GM18867 (cell line): ENCODE data around the gene ELOVL2.
"Not testable (repeated sequence)": the region's sequence is repeated elsewhere in the genome, so short reads cannot be mapped to it uniquely, and the experiment has no call there.

ENCODE experiments used
- ATAC-seq: cut with Tn5 transposase; IDR thresholded peaks from one replicate; pipeline ENCODE4 v1.9.1; 2021; ENCODE audit warnings: mild to moderate bottlenecking, moderate library complexity; ENCODE audit not compliant: unreplicated experiment

Gene ELOVL2

DNA sequence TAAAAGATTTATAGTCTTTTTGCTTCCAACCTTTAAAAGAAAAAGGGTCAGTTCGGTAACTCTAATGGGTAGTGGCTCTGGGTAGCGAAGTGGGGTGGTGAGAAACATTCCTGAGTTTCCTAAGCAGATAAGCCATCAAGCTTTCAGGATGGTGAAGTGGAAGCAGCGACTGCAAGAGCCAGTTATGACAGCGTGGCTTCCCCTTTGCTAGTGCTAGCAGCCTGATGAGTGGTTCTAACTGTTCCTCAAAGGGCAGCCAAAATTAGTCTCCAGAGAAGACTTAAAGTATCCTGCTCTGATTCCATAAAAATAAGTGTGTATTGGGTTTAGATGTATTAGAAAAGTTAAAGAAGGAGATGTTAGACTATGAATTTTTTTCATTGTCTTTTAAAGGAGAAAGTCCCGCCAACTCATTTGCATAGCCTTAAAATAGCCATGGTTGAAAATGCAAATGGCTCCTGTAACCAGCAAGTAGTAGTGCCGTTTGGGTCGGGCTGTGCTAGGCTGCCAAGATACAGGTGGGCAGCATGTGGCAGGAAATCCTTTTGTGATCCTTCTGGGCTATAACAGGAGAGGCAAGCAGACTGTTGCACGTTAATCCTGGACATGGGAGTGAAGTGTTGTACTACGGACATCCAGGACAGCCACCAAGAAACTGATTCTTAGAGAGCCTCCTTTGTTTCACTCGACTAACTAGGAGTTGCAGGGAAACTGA, 18.0 kb downstream of the ELOVL2 start:
- peak; percentile 83 for ATAC-seq

DNA sequence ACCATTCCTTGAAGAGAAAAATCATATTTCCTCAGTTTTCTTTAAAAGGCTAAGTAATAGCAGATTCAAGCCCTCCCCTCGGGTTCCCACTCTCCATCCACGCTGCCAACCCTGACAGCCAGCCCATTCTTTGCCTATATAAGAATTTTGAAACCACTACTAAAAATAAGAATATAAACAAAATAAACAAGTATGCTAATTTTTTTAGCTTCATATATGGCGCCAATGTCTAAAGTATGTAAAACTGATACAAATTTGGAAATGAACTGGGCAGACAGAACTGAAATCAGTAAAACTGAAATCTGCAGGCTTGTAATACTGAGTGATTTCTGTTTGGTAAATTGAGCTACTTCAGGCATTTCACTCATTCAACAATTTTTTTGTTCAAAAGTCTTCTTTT, 19.0 kb downstream of the ELOVL2 start:
- no peak for ATAC-seq

DNA sequence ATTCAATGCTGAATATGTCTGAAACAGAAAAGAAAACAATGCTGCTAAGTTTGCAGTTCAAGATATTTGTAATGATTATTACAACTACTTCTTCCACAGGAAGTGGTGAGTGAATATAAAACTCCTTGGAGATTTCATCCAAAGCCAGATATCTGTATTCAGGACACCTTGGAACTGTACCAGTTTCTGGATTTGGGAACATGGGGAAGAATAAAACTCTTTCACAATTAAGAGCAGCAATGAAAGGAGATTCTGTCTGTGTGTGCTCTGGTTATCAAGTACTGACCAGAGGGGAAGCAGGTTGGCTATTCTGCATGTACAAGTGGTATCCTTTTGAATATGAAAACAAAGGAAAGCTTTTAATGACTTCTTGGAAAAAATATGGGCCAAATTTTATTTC, 21.1 kb downstream of the ELOVL2 start:
- ATAC-seq = no peak

DNA sequence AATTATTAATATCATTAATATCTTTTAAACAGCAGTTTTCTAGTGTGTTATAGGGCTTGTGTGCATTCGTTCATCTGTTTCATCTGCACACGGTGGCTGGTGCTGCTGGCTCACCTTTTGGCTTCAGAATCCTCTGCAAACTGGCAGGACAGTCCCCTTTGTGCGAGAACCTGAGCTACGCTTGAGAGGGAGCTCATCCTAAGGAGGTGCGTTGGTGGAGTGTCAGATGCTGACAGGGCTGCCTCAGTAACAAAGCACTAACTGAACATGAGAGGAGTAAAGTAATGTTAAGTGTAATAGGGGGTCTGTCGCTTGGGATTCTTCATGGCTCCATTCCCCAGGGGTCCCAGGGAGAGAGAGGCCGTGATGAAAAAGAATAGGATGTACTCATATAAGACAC, 22.4 kb downstream of the ELOVL2 start:
- ATAC-seq = no peak

DNA sequence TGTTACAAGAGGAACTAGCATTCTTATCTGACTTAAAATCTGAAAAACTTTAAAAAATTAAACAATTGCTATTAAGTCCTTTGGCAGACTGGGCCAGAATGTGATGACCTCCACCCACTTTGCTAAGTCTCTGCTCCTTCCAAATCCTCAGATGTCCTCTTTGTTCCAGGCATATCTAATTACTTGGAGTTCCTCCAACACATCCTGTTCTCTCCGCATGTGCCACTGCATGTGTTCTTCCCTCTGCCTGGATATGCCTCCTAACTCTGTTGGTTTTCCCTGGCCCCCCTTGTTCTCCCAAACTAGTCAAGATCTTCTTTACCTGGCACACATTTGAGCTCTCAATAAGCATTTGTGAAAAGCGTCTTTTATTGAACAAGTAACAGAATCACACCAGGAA, 23.1 kb downstream of the ELOVL2 start:
- ATAC-seq = no peak

DNA sequence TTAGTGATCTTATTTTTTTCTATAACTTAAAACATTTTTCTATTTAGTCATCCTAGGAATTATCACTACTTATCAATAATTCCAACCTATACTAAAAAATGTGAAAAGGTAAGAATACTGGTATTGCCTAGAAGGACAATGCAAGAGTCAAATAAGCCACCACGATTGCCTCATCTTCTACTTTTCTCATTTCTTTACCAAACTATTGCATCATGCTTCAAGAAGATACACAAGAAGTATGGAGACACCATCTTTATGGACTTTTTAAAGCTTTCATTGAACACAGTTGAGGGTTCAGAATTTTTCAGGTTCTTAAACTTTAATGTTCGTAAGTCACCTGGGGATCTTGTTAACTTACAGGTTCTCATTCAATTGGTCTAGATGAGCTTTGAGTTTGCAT, 25.9 kb downstream of the ELOVL2 start:
- ATAC-seq = no peak

DNA sequence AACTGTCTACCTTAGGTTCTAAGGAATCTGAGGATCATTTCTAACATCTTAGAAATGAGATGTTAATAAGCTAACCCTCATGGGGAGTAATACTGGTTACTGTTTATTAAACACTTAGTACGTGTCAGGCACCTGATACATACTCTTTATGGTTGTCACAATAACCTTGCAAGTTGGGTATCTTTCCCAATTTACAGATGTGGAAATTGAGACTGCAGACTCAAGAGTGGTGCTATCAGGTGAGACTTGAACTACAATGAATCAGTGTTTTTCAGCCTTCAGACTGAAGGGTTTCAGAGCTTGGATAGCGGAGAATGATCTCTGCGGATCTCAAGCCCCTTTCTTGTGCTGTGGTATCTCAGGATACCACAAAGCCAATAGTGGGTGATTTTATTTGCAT, 27.0 kb downstream of the ELOVL2 start:
- no peak for ATAC-seq

DNA sequence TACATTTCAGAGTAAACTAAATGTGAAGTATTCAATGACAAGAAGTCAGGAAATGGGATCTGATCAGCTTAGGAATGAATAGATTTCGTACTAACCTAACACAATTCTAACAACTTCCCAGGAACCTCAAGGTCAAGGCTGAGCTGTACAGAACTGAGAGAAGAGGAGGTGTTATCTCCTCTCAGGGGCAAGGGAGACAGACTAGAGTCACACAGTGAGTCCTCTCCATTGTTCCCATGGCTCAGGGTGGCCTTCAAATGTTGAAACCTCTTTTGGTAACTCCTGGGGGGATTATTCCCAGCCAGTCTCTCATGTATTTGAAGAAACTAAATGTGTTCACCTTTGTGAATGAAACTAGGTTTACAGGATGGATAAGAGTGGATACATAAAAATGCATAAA, 27.7 kb downstream of the ELOVL2 start:
- ATAC-seq = no peak

DNA sequence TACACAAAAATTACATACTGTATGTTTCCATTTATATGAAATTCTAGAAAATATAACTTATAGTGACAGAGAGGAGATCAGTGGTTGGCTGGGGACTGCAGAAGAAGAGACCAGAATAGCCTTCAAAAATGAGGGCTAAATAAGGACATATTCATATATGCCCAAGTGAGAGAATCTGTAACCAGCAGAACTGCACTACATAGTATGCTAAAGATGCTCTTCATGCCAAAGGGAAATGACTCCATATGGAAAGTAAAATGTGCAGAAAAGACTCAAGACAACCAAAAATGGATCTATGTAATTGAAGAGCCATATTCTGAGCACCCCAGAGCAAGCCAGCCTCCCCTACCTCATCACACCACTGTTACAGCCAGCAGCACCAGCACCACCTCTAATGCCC, 29.0 kb downstream of the ELOVL2 start:
- ATAC-seq = no peak

DNA sequence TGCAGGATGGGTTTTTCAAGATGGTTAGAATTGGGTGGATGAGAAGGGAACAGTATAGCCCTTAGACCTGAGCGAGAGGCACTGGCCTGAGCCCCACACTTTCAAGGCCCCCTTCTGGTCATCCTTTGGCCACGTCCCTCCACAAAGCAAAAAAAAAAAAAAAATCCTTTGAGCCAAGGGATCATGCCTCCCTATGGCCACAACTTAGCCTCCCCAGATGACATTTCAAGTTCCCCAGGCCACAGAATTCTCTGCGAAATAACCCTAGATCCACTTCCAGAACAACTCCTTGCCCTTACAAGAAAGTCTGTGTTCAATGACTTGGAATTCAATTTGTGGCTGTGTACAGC, 30.4 kb downstream of the ELOVL2 start:
- no peak for ATAC-seq

DNA sequence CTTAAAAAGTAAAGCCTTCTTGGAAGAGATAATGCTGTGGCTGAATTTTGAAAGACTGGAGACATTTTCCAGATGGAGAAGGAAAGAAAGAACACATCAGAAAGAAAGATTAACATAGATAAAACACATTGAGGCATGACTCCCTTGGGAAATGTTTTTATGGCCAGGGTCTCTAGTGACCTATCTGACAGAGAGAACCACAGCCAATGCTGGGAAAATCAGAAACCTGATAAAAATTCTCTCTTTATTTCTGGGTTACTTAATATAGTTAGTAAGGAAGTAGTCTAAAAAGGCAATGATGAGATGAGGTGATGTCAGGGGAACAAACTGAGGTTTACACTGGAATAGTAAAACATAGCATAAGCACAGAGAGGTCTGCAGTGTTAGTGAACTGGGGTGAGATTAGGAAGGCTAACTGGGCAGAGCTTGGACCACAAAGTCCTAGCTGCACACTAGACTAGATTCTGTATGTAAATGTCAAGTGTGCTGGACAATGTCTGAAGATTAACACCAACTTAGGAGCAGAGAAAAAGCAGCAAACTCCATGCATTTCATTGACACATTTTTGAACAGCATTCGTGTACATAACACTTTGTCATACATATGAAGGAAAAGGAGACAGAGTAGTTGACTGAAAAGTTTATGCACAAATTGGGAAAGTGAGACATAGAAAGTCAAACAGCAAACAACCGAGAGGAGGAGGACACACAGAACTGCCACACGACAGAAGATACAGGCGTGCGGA, 31.0 kb downstream of the ELOVL2 start:
- no peak for ATAC-seq

DNA sequence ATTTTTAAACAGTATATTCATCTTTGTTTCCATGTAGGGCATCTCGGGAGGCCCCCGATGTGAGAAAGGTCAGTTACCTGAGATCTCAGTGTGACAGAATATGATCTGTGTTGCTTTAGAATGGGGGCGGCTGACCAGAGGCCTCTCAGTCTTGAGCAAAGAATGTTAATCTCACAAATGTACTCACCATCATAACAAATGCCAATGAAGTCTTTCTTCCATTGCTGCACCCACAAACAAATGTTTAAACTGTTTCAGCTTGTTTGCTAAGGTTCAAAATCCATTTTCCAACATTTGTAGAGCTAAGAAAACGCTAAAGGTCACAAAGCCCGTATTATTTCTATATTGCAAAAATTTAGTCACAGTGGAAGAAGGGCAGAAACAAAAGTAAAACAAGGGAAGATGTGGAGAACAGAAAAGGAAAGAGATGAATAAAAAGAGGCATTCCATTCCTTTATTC, 31.8 kb downstream of the ELOVL2 start:
- ATAC-seq = no peak

DNA sequence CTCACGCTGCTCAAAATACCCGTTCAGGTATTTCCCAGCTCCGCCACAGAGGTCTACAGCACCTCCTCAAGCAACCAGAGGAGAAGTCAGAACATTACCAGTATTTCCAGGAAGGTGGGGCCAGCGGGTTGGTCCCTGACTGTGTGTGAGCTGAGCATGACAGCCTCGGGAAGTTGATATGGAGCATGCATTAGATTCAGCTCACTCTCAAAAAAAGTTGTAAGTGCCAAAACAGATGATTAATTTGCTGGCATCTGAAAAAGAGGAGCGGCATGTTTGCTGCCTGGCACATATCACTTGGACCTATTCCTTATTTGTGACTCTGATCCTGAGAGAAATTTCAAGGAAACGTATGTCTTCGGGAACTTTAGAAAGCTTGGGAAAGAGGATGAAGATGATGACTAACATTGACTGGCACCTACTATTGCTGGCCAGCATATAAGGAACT, 32.3 kb downstream of the ELOVL2 start:
- ATAC-seq = no peak

DNA sequence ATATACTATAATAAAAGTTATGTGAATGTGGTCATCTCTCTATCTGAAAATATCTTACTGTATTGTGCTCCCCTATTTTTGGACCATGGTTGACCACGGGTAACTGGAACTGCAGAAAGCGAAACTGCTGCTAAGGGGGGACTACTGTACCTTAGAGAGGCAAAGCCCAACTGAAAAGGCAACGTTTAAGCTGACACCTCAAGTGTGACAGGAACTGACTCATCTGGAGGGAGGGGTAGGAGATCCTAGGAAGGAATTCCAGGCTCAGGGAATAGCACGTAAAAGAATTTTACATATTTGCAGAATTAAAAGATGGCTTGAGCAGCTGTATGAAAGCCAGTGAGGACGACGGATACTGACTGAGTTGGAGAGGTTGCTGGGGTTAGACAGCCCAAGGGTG, 34.8 kb downstream of the ELOVL2 start:
- ATAC-seq = peak; percentile 63

DNA sequence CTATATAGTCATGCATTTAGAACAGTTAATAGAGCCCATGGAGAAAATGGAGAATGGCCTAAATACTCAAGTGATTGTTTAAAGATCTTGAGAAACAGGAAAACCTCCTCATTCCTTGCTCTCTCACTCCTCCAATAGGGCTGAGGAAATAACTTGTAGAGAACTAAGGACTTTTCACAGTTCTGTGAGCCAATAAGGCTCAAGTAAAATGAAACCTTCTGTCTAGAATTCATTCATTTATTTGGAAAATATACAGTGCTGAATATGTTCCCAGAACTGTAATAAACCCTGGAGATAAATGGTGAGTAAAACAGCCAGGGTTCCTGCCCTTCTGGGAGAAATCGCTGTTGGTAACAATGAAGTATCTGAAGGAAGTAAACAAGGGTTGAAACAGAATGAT, 35.3 kb downstream of the ELOVL2 start:
- no peak for ATAC-seq

DNA sequence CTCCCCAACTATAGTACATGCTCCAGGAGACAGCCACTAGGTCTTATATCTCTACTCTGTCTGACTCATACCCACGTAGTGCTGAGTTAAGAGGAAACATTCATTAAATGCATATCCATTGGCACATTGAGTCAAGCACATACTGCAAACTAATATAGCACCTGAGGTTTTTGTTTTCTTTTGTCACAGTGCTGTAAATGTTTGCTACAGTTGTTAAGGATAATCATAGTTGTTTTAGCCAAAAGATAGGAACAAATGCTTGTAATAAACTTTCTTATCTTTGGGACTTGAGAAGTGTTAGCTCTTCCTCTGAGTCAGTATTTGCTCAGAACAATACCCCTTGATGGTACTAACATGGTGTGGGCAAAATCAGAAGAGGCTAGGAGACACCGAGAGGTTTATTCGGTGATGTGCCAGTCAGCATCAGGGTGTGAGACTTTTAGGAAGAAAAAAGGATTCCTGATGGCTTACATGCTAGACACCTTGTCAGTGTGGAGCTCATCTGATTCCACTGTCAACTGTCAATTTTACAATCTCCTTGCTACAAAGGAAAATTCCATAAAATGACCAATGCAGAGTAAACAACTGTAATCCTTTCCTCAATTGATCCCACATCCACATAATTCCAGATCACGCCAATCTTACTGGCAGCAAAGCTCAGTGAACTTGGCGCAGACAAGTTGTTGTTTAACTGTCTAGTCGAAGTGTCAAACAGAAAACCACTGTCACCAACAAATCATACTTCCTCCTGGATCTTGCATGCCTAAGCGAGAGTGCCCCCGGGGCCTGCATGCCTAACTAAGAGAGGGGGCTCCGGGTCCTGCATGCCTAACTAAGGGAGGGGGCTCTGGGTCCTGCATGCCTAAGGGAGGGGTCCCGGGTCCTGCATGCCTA, 36.1 kb downstream of the ELOVL2 start:
- ATAC-seq = no peak

DNA sequence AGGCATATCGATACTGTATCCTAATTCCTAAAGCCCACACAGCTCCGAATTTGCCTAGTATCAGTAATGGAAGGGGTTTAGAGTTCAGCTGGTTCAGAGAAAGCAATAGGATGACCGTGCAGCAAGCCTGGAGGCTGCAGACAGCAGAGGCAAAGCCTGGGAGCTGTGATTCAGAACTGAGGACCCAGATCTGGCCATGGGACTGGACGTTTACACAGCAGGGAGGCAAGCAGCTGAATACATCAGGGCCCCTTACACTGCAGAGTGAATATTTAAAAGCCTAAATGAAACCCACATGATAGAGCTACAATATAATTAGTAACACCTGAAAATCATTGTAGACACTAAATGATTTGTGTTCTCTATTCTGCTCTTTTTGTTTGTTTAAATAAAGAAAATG, 38.0 kb downstream of the ELOVL2 start:
- no peak for ATAC-seq

DNA sequence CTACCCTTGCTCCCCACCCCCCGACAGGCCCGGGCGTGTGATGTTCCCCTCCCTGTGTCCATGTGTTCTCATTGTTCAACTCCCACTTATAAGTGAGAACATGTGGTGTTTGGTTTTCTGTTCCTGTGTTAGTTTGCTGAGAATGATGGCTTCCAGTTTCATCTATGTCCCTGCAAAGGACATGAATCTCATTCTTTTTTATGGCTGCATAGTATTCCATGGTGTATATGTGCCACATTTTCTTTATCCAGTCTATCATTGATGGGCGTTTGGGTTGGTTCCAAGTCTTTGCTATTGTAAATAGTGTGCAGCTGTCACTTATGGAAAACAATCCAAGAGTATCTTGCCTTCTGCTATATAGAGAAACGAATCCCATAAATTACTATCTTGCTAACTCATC, 40.8 kb downstream of the ELOVL2 start:
- not testable (repeated sequence) for ATAC-seq

DNA sequence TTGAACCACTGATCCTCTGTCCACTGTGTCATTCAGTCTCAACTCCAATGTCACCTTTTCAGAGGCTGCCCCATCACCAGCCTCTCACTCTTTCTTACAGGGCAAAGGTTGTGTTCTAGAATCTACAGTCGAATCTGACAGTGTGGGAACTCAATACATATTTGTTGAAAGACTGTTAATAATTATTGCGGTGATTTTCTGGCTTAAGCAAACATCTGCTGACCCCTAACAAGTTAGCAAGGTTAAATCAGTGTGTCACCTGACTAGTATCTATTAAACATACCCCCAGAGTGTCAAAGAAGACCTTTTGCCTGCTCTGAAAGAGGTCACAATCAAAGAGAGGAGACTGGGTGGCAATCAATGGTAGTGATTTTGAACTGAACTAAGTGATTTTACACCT, 41.9 kb downstream of the ELOVL2 start:
- ATAC-seq = no peak

DNA sequence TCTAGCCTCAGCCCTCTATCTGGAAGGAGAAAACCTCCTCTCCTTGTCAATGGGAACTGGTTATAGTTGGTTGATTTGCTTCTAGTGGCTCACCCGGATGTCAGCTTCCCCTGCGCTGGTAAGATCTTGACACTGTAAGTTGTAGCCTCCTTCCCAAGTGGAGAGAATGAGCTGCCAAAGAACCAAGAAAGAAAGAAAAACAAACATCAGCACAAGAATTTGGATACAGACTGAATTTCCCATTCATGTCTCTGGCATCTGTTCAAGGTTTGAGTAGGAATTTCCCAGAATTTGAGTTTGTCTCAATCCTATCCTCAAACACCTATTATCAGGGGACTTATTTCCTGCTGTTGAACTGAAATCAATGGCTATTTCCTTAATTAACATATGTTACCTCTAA, 44.1 kb downstream of the ELOVL2 start:
- ATAC-seq = no peak

DNA sequence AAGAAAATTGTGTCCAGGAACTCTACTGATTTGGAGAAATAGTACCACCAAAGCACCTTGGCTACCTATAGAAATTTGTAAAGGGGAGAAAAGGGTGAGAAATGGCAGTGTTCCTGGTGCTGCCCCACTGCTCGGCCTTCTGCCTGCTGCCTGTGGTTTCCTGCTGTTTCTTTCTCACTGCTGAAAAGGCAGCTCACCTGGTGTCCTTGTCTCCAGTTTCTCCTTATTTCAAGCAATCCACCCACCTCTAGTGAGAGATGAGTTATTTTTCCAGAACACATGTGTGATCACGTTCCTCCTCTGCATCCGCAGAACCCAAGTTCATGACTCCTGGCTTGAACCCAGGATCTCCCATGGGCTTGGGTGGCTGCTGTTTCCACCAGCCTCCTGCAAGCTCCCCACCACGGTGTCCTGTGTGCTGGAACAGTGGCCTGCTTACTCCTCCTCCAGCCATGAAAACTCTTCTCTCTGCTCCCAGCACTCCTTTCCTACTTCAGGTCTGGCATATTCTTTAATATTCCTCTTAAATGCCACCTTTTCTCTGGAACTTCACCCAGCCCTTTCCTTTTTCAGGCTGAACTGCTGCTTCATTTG, 48.9 kb downstream of the ELOVL2 start:
- no peak for ATAC-seq
